GM19438 (cell line): ENCODE data around the gene ENPP4.
"Not testable (repeated sequence)": the region's sequence is repeated elsewhere in the genome, so short reads cannot be mapped to it uniquely, and the experiment has no call there.

Experiments used
- ATAC-seq: cut with Tn5 transposase; IDR thresholded peaks from one replicate; pipeline ENCODE4 v1.9.1; 2021; ENCODE audit warnings: low read depth; ENCODE audit not compliant: unreplicated experiment

The ENPP4 gene

DNA sequence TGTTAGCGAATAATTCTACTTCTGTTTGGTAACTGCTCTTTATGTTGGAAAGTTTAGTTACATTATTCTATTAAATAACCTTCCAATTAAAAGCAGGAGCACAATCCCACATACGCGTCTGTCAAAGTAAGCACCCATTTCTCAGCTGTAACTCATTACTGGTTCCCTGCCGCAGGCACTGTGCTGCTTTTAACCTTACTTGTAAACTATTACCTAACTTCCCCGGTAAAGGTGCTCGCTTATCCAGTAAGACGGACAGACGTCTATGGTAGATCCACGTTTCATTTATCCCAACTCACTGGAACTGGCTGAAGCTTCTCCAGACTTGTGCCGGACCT is 529 bp upstream of the ENPP4 start:
- peak; percentile 22 for ATAC-seq

DNA sequence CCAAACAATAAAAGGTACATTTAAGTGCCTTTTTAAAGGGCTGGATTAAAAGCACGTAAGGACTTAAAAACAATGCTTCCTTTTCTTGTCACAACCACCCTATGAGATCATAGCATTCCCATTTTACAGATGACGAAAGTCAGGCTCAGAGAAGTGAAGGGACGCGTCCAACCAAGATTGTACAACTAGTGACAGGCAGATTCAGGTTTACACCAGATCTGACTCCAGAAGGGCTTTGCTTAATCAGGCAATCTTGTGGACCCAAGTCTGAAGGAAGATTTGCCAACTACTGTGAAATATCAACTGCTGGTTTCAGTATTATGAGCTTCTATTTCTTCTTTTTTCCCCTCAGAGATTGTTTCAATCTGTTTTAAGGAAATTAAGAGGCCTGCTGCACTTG is 877 bp downstream of the ENPP4 start:
- no peak for ATAC-seq

GRCh38 chr6:46131291-46131690 is 1.5 kb downstream of the ENPP4 start:
- ATAC-seq = not testable (repeated sequence)

- no peak for ATAC-seq
Measured at GRCh38 chr6:46134216-46134615, 4.4 kb downstream of the ENPP4 start.

GRCh38 chr6:46135176-46135575 is 5.4 kb downstream of the ENPP4 start:
- no peak for ATAC-seq

DNA sequence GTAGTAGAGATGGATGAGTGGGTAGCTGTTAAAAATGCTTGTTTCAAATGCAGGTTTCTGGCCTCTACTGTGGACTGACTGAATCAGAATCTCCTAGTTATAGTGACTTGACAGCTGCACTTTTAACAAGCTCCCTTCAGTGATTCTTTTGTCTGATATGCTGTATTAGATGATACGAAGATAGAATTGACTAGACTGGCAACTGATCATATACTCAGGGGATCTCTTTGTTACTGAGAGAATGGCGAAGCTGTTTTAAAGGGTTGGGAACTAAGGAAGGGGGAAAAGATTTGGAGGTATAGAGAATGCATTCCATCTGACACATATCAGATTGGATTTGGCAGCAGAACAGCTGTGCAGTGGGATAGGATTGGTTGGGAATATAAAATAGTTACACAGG is 7.0 kb downstream of the ENPP4 start:
- no peak for ATAC-seq

DNA sequence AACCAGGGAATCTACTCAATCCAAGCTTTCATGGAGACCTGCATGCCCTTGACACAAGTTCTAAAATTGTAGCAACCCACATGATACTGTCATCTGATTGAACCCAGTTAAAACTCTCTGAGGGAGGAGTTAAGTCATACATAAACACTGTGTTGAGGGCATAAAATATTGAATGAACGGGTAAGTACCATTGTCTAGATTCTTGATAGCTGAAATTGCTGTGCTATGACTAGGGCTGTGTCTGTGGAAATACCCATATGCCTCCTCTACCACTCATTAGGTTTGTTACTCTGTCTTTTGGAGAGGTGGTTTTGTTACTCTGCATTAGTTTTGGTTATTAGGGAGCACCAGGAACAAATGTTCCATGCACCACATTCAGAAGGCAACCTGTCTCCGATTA is 7.6 kb downstream of the ENPP4 start:
- no peak for ATAC-seq

GRCh38 chr6:46138281-46138680 is 8.5 kb downstream of the ENPP4 start:
- ATAC-seq = peak; percentile 93

DNA sequence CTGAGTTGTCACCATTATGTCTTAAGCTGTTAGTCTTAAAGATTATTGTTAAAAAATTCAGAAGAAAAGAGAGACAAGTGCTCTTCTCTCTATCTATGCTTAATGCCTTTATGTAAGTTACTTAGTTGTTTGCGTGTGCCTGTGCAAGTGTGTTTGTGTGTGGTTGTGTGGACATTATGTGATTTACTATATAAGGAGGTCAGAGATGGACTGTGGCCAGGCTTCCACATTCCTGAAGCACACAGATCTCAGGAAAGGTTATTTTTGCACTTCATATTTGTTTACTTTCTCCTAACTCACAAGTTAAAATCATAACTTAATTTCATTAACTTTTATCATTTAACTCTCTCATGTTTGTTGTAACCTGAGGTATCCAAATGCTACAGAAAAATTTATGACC is 14.5 kb downstream of the ENPP4 start:
- no peak for ATAC-seq

GRCh38 chr6:46149066-46149465 is 19.3 kb downstream of the ENPP4 start:
- ATAC-seq = not testable (repeated sequence)

DNA sequence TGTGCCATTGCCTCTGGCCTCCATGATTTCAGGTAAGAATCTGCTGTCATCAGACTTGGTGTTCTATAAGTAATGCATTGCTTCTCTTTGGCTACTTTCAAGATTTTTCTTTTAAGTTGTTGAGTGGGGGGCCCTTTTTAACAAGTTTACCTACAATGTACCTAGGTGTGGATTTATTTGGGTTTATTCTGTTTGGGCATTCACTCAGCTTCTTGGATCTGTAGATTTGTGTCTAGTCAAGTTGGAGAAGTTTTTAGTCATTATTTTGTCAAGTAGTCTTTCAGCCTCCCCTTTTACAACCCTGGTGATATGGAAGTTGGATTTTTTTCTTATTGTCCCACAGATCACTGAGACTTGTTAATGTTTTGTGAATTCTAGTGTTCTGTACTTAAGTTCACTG is 26.9 kb downstream of the ENPP4 start:
- ATAC-seq = no peak

GRCh38 chr6:46159229-46159628 is 29.4 kb downstream of the ENPP4 start:
- ATAC-seq = no peak

- ATAC-seq = no peak
Measured at GRCh38 chr6:46160102-46160501, 30.3 kb downstream of the ENPP4 start.

- peak; percentile 91 for ATAC-seq
Measured at GRCh38 chr6:46170357-46171289, 40.8 kb downstream of the ENPP4 start, which contains the start of gene ENPP5. Gene ENPP5 (minus strand): TSS chr6:46170980. CDS start chr6:46168262, 2,718 bp downstream.

DNA sequence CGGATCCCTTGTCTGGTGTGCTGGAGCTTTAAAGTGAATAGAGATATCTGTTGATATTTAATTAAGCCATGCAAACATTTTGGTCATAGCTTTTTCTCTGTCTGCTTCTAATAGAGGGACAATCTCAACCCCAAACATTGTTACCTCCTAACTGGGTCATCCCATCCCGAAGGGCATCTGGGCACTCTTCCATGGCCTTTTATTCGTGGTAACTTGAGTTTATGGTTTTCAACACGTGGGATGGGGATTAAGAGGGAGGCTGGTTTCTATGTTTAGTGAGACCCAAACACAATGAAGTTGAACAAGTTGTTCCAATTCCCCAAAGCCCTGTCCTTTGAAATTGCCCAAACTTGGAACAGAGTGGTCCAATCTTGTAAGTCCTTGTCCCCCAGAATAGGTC is 42.4 kb downstream of the ENPP4 start:
- no peak for ATAC-seq

- ATAC-seq = no peak
Measured at GRCh38 chr6:46174904-46175303, 45.1 kb downstream of the ENPP4 start.

DNA sequence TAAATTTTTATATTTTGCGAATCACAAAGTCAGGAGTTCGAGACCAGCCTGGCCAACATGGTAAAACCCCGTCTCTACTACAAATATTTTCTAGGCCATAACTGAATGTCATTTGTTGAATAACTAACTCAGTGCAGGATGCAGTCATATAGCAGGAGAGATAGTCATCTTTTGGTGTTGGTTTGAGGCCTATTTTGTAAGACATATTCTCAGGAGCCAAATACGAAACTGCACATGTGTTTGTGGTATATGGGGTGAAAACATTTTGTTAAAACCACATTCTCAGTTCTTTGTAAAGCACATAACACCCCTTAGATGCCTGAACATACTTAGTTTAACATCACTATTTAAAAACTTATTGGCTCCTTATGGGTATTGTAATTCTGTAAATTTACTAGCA is 45.7 kb downstream of the ENPP4 start:
- ATAC-seq = peak; percentile 73

- peak; percentile 39 for ATAC-seq
Measured at GRCh38 chr6:46175976-46176375, 46.2 kb downstream of the ENPP4 start.

GRCh38 chr6:46184114-46184513 is 54.3 kb downstream of the ENPP4 start:
- no peak for ATAC-seq

- no peak for ATAC-seq
Measured at GRCh38 chr6:46186583-46186982, 56.8 kb downstream of the ENPP4 start.

DNA sequence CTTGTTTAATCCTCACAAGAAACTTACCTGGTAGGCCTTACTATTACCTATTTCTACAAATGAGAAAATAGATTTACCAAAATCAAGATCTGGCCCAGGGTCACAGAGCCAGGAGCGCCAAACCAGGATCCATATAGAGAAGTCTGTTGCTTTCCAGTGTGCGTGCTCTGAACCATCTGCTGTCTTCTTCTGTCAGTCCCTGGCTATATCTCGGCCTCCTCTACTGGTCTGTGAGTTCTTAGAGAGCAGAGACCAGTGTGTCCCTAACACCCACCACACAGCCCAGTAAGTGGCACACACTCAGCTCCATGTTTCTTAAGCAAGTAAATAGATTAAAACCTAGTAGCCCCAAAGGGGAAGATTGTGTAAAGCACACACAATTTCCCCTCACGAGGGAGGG is 59.9 kb downstream of the ENPP4 start:
- ATAC-seq = no peak

DNA sequence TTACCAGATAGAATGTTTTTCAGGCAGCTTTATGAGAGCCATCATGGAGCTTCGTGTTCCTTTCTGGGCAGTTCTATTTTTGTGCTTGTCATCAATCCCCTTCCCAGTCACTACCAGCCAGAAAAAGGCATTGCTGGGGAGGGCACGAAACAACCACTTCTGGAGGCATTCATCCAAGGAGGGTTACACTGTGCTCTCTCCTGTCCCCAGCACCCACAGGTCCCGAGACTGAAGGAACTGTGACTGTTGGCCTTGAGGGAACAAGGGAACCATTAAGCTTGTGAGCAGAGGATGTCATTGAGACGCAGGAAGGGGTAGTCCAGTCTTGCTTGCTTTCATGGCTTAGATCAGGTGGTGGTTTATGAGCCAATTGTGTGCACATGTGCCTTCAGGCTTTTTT is 61.1 kb downstream of the ENPP4 start:
- no peak for ATAC-seq
